HAP-1 (cell line): ENCODE data around the gene ZNF474.

ENCODE experiments used
- DNase-seq, 2 experiments: peaks; one replicate each; pipeline ENCODE4 v3.0.0-alpha.2; 2016 to 2020; ENCODE audit warnings: low spot score in 2 of 2
- H3K27me3 ChIP-seq: fragments of 250-450 bp; sonication (Bioruptor Pico); 2 replicates; pipeline ENCODE4 v1.5.1; 2020; ENCODE audit warnings: low read depth, mild to moderate bottlenecking, moderate library complexity
- H3K36me3 ChIP-seq: fragments of 250-450 bp; sonication (Bioruptor Pico); replicated peaks from 2 replicates; pipeline ENCODE4 v1.5.1; 2020; ENCODE audit warnings: mild to moderate bottlenecking
- H3K4me1 ChIP-seq: fragments of 250-450 bp; sonication (Bioruptor Pico); 2 replicates; pipeline ENCODE4 v1.5.1; 2020; ENCODE audit warnings: mild to moderate bottlenecking
- H3K4me3 ChIP-seq: fragments of 250-450 bp; sonication (Bioruptor Pico); 2 replicates; pipeline ENCODE4 v1.5.1; 2020; ENCODE audit warnings: mild to moderate bottlenecking, moderate library complexity
- H3K9me3 ChIP-seq: fragments of 250-450 bp; sonication (Bioruptor Pico); 2 replicates; pipeline ENCODE4 v1.5.1; 2020; ENCODE audit warnings: mild to moderate bottlenecking, moderate library complexity
- in situ Hi-C: fragments of 300-500 bp; cut with MboI; formaldehyde crosslinking; loops from 3 replicates; pipeline ENCODE4 v1.14.3; 2020; ENCODE audit warnings: low sequenced_read_pairs, inconsistent platforms, mixed read lengths

ZNF474 gene

DNA sequence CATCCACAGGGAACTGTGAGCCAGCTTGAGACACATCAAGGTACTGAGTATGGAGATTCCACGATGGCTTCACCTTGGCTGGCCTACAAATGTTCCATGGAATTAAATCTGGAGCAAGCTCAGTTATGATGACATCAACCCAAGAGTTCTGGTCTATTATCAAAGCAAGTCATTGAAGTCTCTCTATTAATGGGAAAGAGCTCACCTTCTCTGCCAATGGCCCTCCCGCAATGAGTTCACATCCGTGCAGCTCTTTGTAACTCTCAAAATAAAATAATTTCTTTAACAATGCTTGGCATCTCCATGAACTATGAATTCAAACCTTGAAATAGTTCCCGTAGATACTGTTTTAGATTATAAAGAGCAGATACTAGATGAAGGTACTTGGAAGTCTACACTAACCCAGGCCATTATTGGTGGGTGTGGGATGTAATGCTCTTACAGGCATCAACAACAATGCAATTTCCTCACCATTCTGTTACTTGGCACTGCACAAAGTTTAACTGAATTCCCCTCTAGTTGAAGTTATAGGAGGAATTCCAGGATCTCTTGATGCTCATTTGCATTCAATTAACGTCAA, 55.4 kb downstream of the ZNF474 start:
- peaks cover 27% of the 10 kb centered on the region for H3K4me1 ChIP-seq
- no peak overlapping the region for H3K4me3 ChIP-seq
- in situ Hi-C loops: no loop called here
- no peaks in the 10 kb centered on the region for H3K36me3 ChIP-seq
- H3K27me3 ChIP-seq: no peaks in the 10 kb centered on the region
- DNase-seq: no peak
- no peaks in the 10 kb centered on the region for H3K9me3 ChIP-seq

DNA sequence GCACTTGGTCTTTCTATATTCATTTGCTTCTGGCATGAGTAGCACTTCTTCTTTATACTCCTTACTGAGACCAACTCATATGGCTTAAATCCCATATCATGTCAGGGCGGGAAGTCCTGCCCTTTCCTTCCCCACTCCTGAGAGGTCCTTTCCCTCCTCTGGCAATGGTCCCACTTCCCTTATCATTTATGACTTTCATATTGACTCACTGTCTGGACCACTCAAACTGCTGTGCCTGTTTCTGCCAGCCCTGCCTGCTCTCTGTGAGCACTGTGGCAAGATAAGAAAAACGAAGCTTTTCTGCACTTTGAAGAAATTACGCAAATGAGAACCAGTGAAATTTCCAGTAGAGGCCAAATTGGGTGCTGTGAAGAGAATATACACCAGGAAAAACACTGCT, 58.1 kb downstream of the ZNF474 start:
- Histone ChIP-seq H3K9me3 (no peaks in the 10 kb centered on the region), H3K4me3 (no peak overlapping the region), H3K4me1 (peaks cover 15% of the 10 kb centered on the region), H3K36me3 (no peaks in the 10 kb centered on the region), H3K27me3 (no peaks in the 10 kb centered on the region)
- in situ Hi-C loops: no loop called here
- no peak for DNase-seq

DNA sequence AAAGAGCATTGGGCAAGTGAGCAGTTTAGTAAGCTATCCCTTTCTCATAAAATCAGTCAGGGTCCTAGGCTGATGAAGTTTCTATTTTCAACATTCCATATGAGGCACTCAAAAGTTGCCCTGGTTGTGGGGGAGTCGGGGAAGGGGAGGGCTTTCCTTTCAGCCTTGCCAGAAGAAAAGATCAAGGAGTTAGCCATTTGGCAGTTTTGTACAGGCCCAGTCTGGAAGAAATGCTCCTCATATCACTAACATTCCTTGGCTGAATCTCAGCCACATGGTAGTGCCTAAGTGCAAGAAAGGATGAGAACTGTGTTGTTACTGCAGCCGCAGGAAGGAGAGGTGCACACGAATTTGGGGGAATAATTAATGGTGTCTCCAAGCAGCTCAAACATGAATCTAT, 60.8 kb downstream of the ZNF474 start:
- Histone ChIP-seq H3K36me3 (no peaks in the 10 kb centered on the region), H3K27me3 (no peaks in the 10 kb centered on the region), H3K4me1 (peaks cover 3% of the 10 kb centered on the region; the same call in 1 of the 2 replicates), H3K9me3 (no peaks in the 10 kb centered on the region), H3K4me3 (no peak overlapping the region)
- in situ Hi-C loops: loop anchor here (5.0 to 10.0 kb wide), 2 partner anchors 232 to 305 kb away; no protein-coding TSS in a partner anchor
- no peak for DNase-seq

DNA sequence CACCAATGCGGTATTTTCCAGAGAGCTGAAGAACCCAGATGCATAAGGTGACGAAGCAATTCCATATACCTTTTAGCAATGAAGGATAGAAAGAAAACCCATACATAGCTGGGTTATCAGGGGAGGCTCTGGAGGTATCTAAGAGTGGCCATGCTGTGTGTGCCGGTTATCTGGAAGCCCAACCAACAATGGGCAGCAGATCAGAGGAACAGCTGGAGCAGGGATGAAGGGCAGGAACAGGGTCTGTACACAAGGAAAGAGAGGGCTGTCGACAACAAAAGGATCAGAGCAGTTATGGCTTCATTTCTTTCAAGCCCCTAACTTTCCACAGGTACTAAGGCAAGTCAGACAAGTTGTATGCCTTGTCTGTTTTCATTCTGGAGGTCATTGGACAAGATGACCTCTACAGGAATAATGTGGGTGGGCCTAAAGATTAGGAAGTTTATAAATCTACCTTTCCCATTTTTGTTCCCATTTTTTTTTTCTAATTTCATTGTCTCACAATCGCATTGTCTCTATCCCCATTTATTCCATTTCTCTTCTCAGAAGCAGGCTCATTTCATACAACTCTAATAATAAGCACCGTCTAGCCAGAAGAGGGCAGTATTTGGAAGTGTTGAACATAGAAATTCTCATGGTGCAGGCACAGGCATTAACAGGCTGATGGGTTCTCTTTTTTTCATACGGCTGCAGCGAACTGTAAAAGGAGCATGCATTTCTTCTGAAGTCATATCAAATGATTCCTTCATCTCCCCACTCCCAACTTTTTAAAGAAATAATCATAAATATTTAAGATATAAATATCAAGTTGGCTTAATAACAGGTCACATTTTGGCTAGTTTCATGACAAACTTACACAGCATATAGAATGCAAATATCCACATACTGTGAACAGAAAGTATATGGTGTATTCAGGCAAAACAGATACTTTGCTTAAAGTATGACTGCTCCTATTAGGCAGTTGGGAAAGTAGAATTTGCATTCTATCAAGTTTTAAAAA, 63.5 kb downstream of the ZNF474 start:
- in situ Hi-C loops: loop anchor here (5.0 to 10.0 kb wide), 2 partner anchors 230 to 302 kb away; no protein-coding TSS in a partner anchor
- no peak overlapping the region for H3K4me3 ChIP-seq
- peak; percentile 71 to 78 for DNase-seq
- H3K4me1 ChIP-seq: peaks cover 3% of the 10 kb centered on the region; the same call in 1 of the 2 replicates
- H3K9me3 ChIP-seq: no peaks in the 10 kb centered on the region
- no peaks in the 10 kb centered on the region for H3K27me3 ChIP-seq
- H3K36me3 ChIP-seq: no peaks in the 10 kb centered on the region

DNA sequence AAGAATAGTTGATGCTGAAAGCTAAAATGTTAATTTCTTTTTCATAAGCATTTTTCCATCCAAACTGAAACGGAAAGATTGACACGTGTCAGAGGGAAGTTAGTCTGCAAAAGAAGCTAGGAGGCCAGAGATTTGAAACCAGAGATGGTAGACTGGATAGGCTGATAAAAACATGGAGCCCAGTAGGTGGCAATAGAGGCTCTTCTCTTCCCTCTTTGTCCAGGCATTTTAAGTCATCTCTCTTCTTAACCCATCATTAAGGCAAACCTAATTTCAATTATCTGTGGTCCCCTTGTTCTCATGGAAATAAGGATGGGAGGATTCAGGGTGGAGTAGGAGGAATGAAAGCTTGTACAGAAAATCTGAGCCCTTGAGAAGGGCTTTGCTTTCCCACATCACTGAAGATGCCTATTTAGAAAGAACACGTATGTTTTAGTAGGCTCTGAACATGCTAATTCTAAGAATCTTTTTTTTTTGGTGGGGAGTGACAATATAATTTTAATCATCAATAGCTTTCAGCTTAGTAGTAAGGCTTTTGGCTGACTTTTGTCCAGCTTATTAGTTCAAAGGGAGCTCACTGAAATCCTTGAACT, 66.6 kb downstream of the ZNF474 start:
- H3K9me3 ChIP-seq: no peaks in the 10 kb centered on the region
- in situ Hi-C loops: loop anchor here (10.0 kb wide), 1 partner anchor 299 kb away; no protein-coding TSS in a partner anchor
- peak; percentile 61 to 88 for DNase-seq

DNA sequence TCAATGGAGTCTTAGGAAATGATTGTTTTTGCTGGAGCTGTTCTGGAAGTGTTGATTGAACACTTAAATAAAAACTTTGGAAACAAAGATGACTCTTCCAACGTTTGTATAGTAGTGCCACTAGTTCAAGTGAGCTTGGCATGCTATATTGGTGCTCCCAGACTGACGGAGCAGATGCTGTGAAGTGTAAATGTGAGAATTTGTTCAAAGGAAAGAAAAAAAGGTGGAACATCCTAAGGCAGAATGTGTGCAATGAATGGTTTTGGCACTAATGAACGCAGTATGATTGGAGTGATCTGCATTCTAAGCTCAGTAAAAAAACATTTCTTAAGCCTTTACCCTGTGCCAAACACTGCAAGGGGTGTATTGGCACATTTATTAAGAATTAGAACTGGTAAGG, 69.8 kb downstream of the ZNF474 start:
- no peak for DNase-seq
- Histone ChIP-seq H3K36me3 (no peaks in the 10 kb centered on the region), H3K4me3 (no peak overlapping the region), H3K4me1 (peaks cover 34% of the 10 kb centered on the region), H3K9me3 (no peaks in the 10 kb centered on the region), H3K27me3 (no peaks in the 10 kb centered on the region)
- in situ Hi-C loops: loop anchor here (10.0 kb wide), 1 partner anchor 296 kb away; no protein-coding TSS in a partner anchor

More for the DNA sequence above, 66.6 kb downstream of the ZNF474 start:
- Histone ChIP-seq H3K4me1 (peaks cover 16% of the 10 kb centered on the region), H3K36me3 (no peaks in the 10 kb centered on the region), H3K27me3 (no peaks in the 10 kb centered on the region), H3K4me3 (no peak overlapping the region)

DNA sequence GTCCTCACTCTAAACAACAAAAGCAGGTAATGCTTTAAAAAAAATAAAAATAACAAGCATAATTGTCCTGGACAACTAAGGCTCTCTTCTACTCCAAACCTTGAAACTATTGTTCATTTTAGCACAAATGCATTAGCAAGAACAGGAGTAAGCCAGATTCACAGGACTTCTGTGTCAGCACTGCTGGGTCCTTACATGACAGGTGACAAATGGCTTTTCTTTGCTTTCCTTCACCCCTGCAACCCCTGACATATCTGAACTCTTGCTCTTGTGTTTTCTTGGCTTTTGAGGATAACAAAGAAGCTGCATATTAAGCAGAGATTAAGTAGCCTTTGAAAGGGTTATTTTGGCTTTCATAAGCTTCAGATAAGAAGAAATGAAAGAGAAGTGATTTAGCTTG, 71.1 kb downstream of the ZNF474 start:
- Histone ChIP-seq H3K9me3 (no peaks in the 10 kb centered on the region), H3K4me3 (no peak overlapping the region), H3K4me1 (peaks cover 34% of the 10 kb centered on the region), H3K27me3 (no peaks in the 10 kb centered on the region), H3K36me3 (no peaks in the 10 kb centered on the region)
- DNase-seq: peak; percentile 50 to 85
- in situ Hi-C loops: no loop called here

DNA sequence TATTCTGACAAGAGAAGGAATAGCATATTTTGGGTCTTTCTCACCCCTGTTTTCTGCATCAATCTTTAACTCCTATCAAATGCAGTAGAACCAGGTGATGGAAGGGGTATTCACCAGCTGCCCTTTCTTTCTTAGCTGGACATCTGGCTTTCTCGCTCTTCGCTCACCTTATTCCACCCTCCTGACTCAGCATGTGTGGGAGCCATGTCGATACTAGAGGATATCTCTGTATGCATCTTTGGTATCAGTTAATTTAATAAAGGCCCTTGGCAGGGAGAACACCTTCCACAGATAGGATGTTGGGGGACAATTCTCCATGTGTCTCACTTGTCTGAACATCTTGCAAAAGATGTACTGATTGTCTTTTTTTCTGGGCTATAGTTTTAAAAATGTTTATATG, 71.5 kb downstream of the ZNF474 start:
- in situ Hi-C loops: no loop called here

DNA sequence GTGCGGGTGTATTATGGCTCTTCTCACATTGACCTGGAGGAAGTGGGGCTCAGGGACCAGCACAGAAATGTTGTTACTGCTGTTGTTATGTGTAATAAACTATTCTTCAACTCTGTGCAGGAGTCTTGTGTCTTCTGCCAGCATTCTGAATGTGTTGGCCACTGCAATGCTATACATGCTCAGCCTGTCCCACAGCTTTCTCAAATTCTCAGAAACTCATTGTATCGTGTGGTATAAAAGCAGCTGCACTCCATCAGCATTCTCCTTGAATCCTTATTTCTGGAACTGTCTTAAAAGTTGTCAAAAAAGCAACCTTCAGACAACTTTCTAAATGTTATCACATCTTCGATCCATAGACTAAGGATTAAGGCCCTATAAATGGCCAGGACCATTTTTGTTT, 72.0 kb downstream of the ZNF474 start:
- DNase-seq: no peak
- Histone ChIP-seq H3K27me3 (no peaks in the 10 kb centered on the region), H3K4me1 (peaks cover 34% of the 10 kb centered on the region), H3K4me3 (no peak overlapping the region), H3K9me3 (no peaks in the 10 kb centered on the region), H3K36me3 (no peaks in the 10 kb centered on the region)
- in situ Hi-C loops: no loop called here

More for the DNA sequence above, 71.5 kb downstream of the ZNF474 start:
- DNase-seq: no peak
- Histone ChIP-seq H3K36me3 (no peaks in the 10 kb centered on the region), H3K9me3 (no peaks in the 10 kb centered on the region), H3K27me3 (no peaks in the 10 kb centered on the region), H3K4me1 (peaks cover 34% of the 10 kb centered on the region), H3K4me3 (no peak overlapping the region)

DNA sequence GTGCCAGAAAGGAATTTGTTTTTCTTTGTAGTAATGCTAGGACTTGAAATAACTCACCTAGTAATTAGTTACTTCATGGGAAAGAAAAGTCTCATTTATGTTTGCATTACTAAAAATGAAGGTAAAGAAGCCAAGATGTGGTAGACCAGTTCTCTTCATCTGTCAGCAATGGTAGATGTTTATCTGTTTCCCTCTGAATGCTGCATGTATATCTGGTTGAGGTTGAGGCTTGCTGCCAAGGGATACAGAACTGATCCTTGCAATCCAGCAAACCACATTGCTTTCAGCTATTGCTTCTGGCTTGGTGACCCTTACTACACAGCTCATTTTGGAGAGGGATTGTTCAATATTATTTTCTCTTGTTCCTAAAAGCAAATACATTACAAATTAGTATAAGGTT, 73.6 kb downstream of the ZNF474 start:
- H3K4me3 ChIP-seq: no peak overlapping the region
- H3K9me3 ChIP-seq: no peaks in the 10 kb centered on the region
- peak in 1 of 2 experiments; percentile 9 for DNase-seq
- H3K27me3 ChIP-seq: no peaks in the 10 kb centered on the region
- in situ Hi-C loops: no loop called here
- peaks cover 34% of the 10 kb centered on the region for H3K4me1 ChIP-seq
- no peaks in the 10 kb centered on the region for H3K36me3 ChIP-seq
